ENCODE measurements around the gene WDR46.
A peak's percentile ranks its signal among the peaks of the same experiment; 100 is the strongest.
"Not testable (repeated sequence)": the region's sequence is repeated elsewhere in the genome, so short reads cannot be mapped to it uniquely, and the experiment has no call there.

Gene WDR46

GRCh38 chr6:33276864-33277662, 12.0 kb downstream of the WDR46 start, which contains the start of gene B3GALT4:
B3GALT4 (plus strand) TSS chr6:33277123; CDS start chr6:33277420, 297 bp downstream.
- TF ChIP-seq CTCF (IDR thresholded peaks at IDR 0.05; ENCODE audit: control extremely low read depth, extremely low read depth, low read depth, missing control alignments) = peak; percentile 31
- ChIA-PET POLR2A (interaction anchor here (0.6 to 2.2 kb wide), 9 partner anchors 12 to 431 kb away, joined by 3 to 12 read pairs (median 6); partner anchors contain the start of genes PFDN6, RGL2, WDR46 and ZBTB22), CTCF (interaction anchor here (0.8 to 4.4 kb wide), 18 partner anchors 8 to 305 kb away, joined by 3 to 37 read pairs (median 4); partner anchors contain the start of genes PFDN6, RGL2 and WDR46)
- DNase-seq (ENCODE audit: extremely low spot score) = peak; percentile 86

- ChIA-PET CTCF (interaction anchor here (0.8 to 4.4 kb wide), 12 partner anchors 8 to 150 kb away, joined by 3 to 37 read pairs (median 6); partner anchors contain the start of genes PFDN6, RGL2 and WDR46), POLR2A (interaction anchor here (1.2 to 2.2 kb wide), 6 partner anchors 13 to 431 kb away, joined by 3 to 12 read pairs (median 6); partner anchors contain the start of genes PFDN6, RGL2 and WDR46)
- no peak for TF ChIP-seq CTCF (IDR thresholded peaks at IDR 0.05; ENCODE audit: control extremely low read depth, extremely low read depth, low read depth, missing control alignments)
Observed at GRCh38 chr6:33276581-33276863, 12.5 kb downstream of the WDR46 start.

GRCh38 chr6:33275795-33276580, 13.1 kb downstream of the WDR46 start:
- POLR2A ChIA-PET = interaction anchor here (0.6 to 1.6 kb wide), 2 partner anchors 13 to 31 kb away, joined by 9 to 12 read pairs; partner anchors contain the start of genes PFDN6 and WDR46
- not testable (repeated sequence) for DNase-seq (ENCODE audit: extremely low spot score)
- CTCF ChIA-PET = interaction anchor here (1.5 to 4.4 kb wide), 6 partner anchors 13 to 151 kb away, joined by 4 to 37 read pairs (median 6); partner anchors contain the start of genes PFDN6, RGL2 and WDR46

More at GRCh38 chr6:33276581-33276863, 12.5 kb downstream of the WDR46 start:
- DNase-seq (ENCODE audit: extremely low spot score) = no peak

- TF ChIP-seq CTCF (IDR thresholded peaks at IDR 0.05; ENCODE audit: control extremely low read depth, extremely low read depth, low read depth, missing control alignments) = no peak
- POLR2A ChIA-PET = no interaction called here
- CTCF ChIA-PET = interaction anchor here (1.6 kb wide), 1 partner anchor 25 kb away, joined by 3 read pairs; no protein-coding TSS in a partner anchor
- no peak for DNase-seq (ENCODE audit: extremely low spot score)
Observed at GRCh38 chr6:33273924-33274902, 14.8 kb downstream of the WDR46 start.

GRCh38 chr6:33273129-33273923, 15.7 kb downstream of the WDR46 start:
- CTCF ChIA-PET = interaction anchor here (11.2 kb wide), 1 partner anchor 24 kb away, joined by 81 read pairs; no protein-coding TSS in a partner anchor
- POLR2A ChIA-PET = no interaction called here
- no peak for DNase-seq (ENCODE audit: extremely low spot score)
- no peak for TF ChIP-seq CTCF (IDR thresholded peaks at IDR 0.05; ENCODE audit: control extremely low read depth, extremely low read depth, low read depth, missing control alignments)

Data from GM10248 (cell line).